Measurements from ENCODE around the gene MACROH2A2.

DNA sequence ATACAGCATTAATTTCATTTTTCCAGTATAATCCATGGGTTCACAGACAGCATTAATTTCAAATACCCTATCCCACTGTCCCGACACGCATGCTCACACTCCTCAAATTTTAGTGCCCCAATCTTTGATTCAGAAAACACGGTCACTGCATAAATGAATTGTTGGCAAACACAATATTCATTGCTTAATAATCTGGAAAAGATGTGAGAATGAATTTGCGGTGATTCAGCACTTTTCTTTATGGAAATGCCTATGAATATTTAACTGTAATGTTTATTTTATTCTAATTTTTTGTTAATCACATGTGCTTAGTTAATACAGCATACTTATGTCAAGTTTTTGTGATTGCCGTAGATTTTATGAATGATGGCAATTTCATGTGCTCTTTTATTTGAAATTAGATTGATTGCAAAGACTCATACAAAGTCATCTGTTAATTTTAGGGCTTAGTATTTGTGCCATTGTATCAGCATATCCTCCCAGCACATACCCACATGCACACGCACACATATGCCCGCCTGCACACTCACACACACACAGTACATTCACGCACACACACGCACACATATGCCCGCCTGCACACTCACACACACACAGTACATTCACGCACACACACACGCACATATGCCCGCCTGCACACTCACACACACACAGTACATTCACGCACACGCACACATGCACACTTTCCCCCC, 35.1 kb downstream of the MACROH2A2 start:
- TF ChIP-seq POLR2AphosphoS5 (IDR thresholded peaks at IDR 0.05; ENCODE audit: low read depth, low read length), result no peak
- TF ChIP-seq, protein P1, sequence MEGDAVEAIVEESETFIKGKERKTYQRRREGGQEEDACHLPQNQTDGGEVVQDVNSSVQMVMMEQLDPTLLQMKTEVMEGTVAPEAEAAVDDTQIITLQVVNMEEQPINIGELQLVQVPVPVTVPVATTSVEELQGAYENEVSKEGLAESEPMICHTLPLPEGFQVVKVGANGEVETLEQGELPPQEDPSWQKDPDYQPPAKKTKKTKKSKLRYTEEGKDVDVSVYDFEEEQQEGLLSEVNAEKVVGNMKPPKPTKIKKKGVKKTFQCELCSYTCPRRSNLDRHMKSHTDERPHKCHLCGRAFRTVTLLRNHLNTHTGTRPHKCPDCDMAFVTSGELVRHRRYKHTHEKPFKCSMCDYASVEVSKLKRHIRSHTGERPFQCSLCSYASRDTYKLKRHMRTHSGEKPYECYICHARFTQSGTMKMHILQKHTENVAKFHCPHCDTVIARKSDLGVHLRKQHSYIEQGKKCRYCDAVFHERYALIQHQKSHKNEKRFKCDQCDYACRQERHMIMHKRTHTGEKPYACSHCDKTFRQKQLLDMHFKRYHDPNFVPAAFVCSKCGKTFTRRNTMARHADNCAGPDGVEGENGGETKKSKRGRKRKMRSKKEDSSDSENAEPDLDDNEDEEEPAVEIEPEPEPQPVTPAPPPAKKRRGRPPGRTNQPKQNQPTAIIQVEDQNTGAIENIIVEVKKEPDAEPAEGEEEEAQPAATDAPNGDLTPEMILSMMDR (IDR thresholded peaks at IDR 0.05), result no peak
- TF ChIP-seq, protein P2, sequence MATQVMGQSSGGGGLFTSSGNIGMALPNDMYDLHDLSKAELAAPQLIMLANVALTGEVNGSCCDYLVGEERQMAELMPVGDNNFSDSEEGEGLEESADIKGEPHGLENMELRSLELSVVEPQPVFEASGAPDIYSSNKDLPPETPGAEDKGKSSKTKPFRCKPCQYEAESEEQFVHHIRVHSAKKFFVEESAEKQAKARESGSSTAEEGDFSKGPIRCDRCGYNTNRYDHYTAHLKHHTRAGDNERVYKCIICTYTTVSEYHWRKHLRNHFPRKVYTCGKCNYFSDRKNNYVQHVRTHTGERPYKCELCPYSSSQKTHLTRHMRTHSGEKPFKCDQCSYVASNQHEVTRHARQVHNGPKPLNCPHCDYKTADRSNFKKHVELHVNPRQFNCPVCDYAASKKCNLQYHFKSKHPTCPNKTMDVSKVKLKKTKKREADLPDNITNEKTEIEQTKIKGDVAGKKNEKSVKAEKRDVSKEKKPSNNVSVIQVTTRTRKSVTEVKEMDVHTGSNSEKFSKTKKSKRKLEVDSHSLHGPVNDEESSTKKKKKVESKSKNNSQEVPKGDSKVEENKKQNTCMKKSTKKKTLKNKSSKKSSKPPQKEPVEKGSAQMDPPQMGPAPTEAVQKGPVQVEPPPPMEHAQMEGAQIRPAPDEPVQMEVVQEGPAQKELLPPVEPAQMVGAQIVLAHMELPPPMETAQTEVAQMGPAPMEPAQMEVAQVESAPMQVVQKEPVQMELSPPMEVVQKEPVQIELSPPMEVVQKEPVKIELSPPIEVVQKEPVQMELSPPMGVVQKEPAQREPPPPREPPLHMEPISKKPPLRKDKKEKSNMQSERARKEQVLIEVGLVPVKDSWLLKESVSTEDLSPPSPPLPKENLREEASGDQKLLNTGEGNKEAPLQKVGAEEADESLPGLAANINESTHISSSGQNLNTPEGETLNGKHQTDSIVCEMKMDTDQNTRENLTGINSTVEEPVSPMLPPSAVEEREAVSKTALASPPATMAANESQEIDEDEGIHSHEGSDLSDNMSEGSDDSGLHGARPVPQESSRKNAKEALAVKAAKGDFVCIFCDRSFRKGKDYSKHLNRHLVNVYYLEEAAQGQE (IDR thresholded peaks at IDR 0.05; ENCODE audit: insufficient read depth in 1 of 2, low read depth in 2 of 2, low read length in 1 of 2), result no peak
- TF ChIP-seq TCF7L2 (IDR thresholded peaks at IDR 0.05; ENCODE audit: low read depth, low read length), result no peak
